Measurements from ENCODE around the gene RAVER2. TPM values are rescaled to one million over a fixed set of nuclear protein-coding genes. Genes with fewer than 3 reads are reported as not detected.

RAVER2 gene
- polyA plus RNA-seq, 2 of the 4 experiments (the other 2 are of a cell fraction) = 6.2 to 17.2 TPM

GRCh38 chr1:64711266-64711665, 33.6 kb upstream of the RAVER2 start:
- ATAC-seq (no peak), DNase-seq (ENCODE audit: low read depth in 1 of 2, low spot score in 1 of 2) (no peak), FAIRE-seq (no peak)
- H3K9me3 ChIP-seq = no peaks in the 10 kb centered on the region
- no peak overlapping the region for H3K4me3 ChIP-seq
- ChIA-PET CTCF (interaction anchor here (0.6 to 0.7 kb wide), 2 partner anchors 498 to 522 kb away, joined by 3 read pairs; no protein-coding TSS in a partner anchor), POLR2A (no interaction called here)
- H3K27ac ChIP-seq = no peak overlapping the region
- no peak overlapping the region for H3K4me2 ChIP-seq
- TF ChIP-seq EHF (CRISPR knock-in tag; IDR thresholded peaks at IDR 0.05) (no peak), RARB (CRISPR knock-in tag; IDR thresholded peaks at IDR 0.05) (no peak), FOXS1 (CRISPR knock-in tag; IDR thresholded peaks at IDR 0.05) (no peak), CHD2 (IDR thresholded peaks at IDR 0.05; ENCODE audit: low read length, partially characterized antibody) (no peak), HEYL (CRISPR knock-in tag; IDR thresholded peaks at IDR 0.05) (no peak), CBX8 (IDR thresholded peaks at IDR 0.05) (no peak), ZNF302 (CRISPR knock-in tag; IDR thresholded peaks at IDR 0.05) (no peak), JUNB (IDR thresholded peaks at IDR 0.05) (no peak), PBX3 (IDR thresholded peaks at IDR 0.05) (no peak), ATOH8 (CRISPR knock-in tag; IDR thresholded peaks at IDR 0.05; ENCODE audit: low read depth) (no peak), KDM5A (IDR thresholded peaks at IDR 0.05) (no peak)
- TF ChIP-seq, protein P1, sequence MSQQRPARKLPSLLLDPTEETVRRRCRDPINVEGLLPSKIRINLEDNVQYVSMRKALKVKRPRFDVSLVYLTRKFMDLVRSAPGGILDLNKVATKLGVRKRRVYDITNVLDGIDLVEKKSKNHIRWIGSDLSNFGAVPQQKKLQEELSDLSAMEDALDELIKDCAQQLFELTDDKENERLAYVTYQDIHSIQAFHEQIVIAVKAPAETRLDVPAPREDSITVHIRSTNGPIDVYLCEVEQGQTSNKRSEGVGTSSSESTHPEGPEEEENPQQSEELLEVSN (IDR thresholded peaks at IDR 0.05; ENCODE audit: borderline replicate concordance, low read depth) = no peak
- WGBS (ENCODE audit: missing lambda C conversion rate) = 3% methylated on average over 1 of the region's 1 CpG
- H3K4me1 ChIP-seq = no peaks in the 10 kb centered on the region

GRCh38 chr1:64712049-64712448, 32.8 kb upstream of the RAVER2 start:
- H3K4me2 ChIP-seq = no peak overlapping the region
- H3K27ac ChIP-seq = no peak overlapping the region
- H3K4me1 ChIP-seq = no peaks in the 10 kb centered on the region
- WGBS (ENCODE audit: missing lambda C conversion rate) = 66% methylated on average over 2 of the region's 2 CpGs
- DNase-seq (ENCODE audit: low read depth in 1 of 2, low spot score in 1 of 2) (no peak), FAIRE-seq (no peak), ATAC-seq (no peak)
- TF ChIP-seq RCOR1 (IDR thresholded peaks at IDR 0.05; ENCODE audit: low read depth, low read length) = no peak
- TF ChIP-seq TP53 (CRISPR knock-in tag; IDR thresholded peaks at IDR 0.05) = no peak
- TF ChIP-seq HDAC2 (IDR thresholded peaks at IDR 0.05) = no peak
- no peak for TF ChIP-seq CBX8 (IDR thresholded peaks at IDR 0.05)
- no peak for TF ChIP-seq EHF (CRISPR knock-in tag; IDR thresholded peaks at IDR 0.05)
- POLR2A ChIA-PET = no interaction called here
- no peaks in the 10 kb centered on the region for H3K9me3 ChIP-seq
- CTCF ChIA-PET = no interaction called here
- H3K4me3 ChIP-seq = no peak overlapping the region

DNA sequence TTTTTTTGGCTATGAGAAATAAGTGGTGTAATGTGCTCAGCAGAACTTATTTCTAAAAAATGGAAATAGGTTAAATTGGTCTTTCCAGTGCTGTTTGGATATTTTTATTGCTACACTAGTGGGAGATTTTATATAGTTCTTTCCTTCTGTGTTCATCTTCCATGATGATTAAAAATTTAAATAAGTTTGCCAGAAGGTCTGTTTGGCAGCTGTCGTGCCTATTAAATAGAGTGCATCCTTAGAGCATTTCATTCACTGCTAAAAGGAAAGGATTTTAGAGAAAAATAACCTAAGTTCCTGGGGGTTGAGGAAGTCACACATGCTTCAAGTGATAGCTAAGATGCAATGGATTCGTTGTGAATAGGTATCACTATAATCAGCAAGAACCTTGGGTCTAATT, 29.7 kb upstream of the RAVER2 start:
- no peak for DNase-seq (ENCODE audit: low read depth in 1 of 2, low spot score in 1 of 2)
- ATAC-seq = no peak
- no peak overlapping the region for H3K4me2 ChIP-seq
- CTCF ChIA-PET = interaction anchor here (1.3 kb wide), 1 partner anchor 109 kb away, joined by 5 read pairs; no protein-coding TSS in a partner anchor
- POLR2A ChIA-PET = no interaction called here
- WGBS (ENCODE audit: missing lambda C conversion rate) = 21% methylated on average over 2 of the region's 2 CpGs
- H3K27ac ChIP-seq = no peak overlapping the region
- H3K9me3 ChIP-seq = peaks cover 6% of the 10 kb centered on the region; the same call in 1 of the 3 replicates
- H3K4me1 ChIP-seq = no peaks in the 10 kb centered on the region
- TF ChIP-seq CBX8 (IDR thresholded peaks at IDR 0.05) (no peak), NFE2L2 (conservative IDR thresholded peaks at IDR 0.05; ENCODE audit: low read length) (no peak), MYC (IDR thresholded peaks at IDR 0.05; ENCODE audit: borderline replicate concordance, low read length) (no peak), HOXA7 (CRISPR knock-in tag; IDR thresholded peaks at IDR 0.05) (no peak), ZSCAN20 (CRISPR knock-in tag; IDR thresholded peaks at IDR 0.05) (no peak), EHMT2 (IDR thresholded peaks at IDR 0.05; ENCODE audit: low read depth) (no peak), JUNB (IDR thresholded peaks at IDR 0.05) (no peak), HEYL (CRISPR knock-in tag; IDR thresholded peaks at IDR 0.05) (no peak), TP53 (CRISPR knock-in tag; IDR thresholded peaks at IDR 0.05) (no peak), EHF (CRISPR knock-in tag; IDR thresholded peaks at IDR 0.05) (no peak)
- TF ChIP-seq, protein P2, sequence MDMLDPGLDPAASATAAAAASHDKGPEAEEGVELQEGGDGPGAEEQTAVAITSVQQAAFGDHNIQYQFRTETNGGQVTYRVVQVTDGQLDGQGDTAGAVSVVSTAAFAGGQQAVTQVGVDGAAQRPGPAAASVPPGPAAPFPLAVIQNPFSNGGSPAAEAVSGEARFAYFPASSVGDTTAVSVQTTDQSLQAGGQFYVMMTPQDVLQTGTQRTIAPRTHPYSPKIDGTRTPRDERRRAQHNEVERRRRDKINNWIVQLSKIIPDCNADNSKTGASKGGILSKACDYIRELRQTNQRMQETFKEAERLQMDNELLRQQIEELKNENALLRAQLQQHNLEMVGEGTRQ (IDR thresholded peaks at IDR 0.05) = no peak
- no peak overlapping the region for H3K4me3 ChIP-seq
- FAIRE-seq = no peak

Measured in A549 (cell line).